GM23248 (cell line): Measurements from ENCODE around the gene EFCAB11. TPM values are rescaled to one million over a fixed set of nuclear protein-coding genes. Genes with fewer than 3 reads are reported as not detected.
A peak's percentile ranks its signal among the peaks of the same experiment; 100 is the strongest.

Source experiments
- DNase-seq: peaks from one replicate; pipeline ENCODE4 v3.0.0-alpha.2; 2015
- H2AFZ ChIP-seq: fragments of 200-600 bp; sonication (generic); 2 replicates; pipeline ENCODE4 v1.6.1; 2016; ENCODE audit warnings: antibody characterized with exemption
- H3F3A ChIP-seq: fragments of 200-600 bp; sonication (generic); 2 replicates; pipeline ENCODE4 v1.6.1; 2016; ENCODE audit warnings: mild to moderate bottlenecking, antibody characterized with exemption, mixed run types; ENCODE audit not compliant: insufficient read depth
- H3K27ac ChIP-seq: fragments of 200-600 bp; sonication (generic); 2 replicates; pipeline ENCODE4 v1.5.1; 2016; ENCODE audit warnings: mild to moderate bottlenecking
- H3K27me3 ChIP-seq: fragments of 200-600 bp; sonication (generic); replicated peaks from 2 replicates; pipeline ENCODE4 v1.6.1; 2016; ENCODE audit warnings: mild to moderate bottlenecking; ENCODE audit not compliant: insufficient read depth
- H3K36me3 ChIP-seq: fragments of 200-600 bp; sonication (generic); 2 replicates; pipeline ENCODE4 v1.6.1; 2016; ENCODE audit warnings: low read depth, mild to moderate bottlenecking
- H3K4me1 ChIP-seq: fragments of 200-600 bp; sonication (generic); 2 replicates; pipeline ENCODE4 v1.6.1; 2016; ENCODE audit warnings: mild to moderate bottlenecking; ENCODE audit not compliant: insufficient read depth
- H3K4me2 ChIP-seq: fragments of 200-600 bp; sonication (generic); one replicate; pipeline ENCODE4 v1.6.1; 2016; ENCODE audit warnings: mild to moderate bottlenecking; ENCODE audit not compliant: unreplicated experiment
- H3K4me3 ChIP-seq: fragments of 200-600 bp; sonication (generic); 2 replicates; pipeline ENCODE4 v1.5.1; 2016; ENCODE audit warnings: mild to moderate bottlenecking
- H3K79me2 ChIP-seq: fragments of 200-600 bp; sonication (generic); 2 replicates; pipeline ENCODE4 v1.6.1; 2016; ENCODE audit warnings: mild to moderate bottlenecking; ENCODE audit not compliant: insufficient read depth
- H3K9ac ChIP-seq: fragments of 200-600 bp; sonication (generic); 2 replicates; pipeline ENCODE4 v1.6.1; 2016; ENCODE audit warnings: mild to moderate bottlenecking
- H3K9me2 ChIP-seq: fragments of 200-600 bp; sonication (generic); 2 replicates; pipeline ENCODE4 v1.6.1; 2016; ENCODE audit warnings: mixed run types, mild to moderate bottlenecking, moderate library complexity; ENCODE audit not compliant: insufficient read depth
- H3K9me3 ChIP-seq: fragments of 200-600 bp; sonication (generic); one replicate; pipeline ENCODE4 v1.6.1; 2017; ENCODE audit warnings: low read depth
- H4K20me1 ChIP-seq: fragments of 200-600 bp; sonication (generic); 2 replicates; pipeline ENCODE4 v1.6.0; 2016; ENCODE audit not compliant: insufficient read depth
- EZH2 ChIP-seq: fragments of 200-600 bp; sonication (generic); IDR thresholded peaks from 2 replicates; pipeline ENCODE4 v1.6.1; 2018; ENCODE audit warnings: antibody characterized with exemption, mild to moderate bottlenecking; ENCODE audit not compliant: insufficient read depth, poor library complexity, severe bottlenecking
- EZH2phosphoT487 ChIP-seq: fragments of 200-600 bp; sonication (generic); IDR thresholded peaks from 2 replicates; pipeline ENCODE4 v1.6.1; 2018; ENCODE audit warnings: antibody characterized with exemption, moderate library complexity, mild to moderate bottlenecking, low read depth; ENCODE audit not compliant: insufficient read depth
- WGBS, 2 experiments: methylation state at CpG; one replicate each; pipeline ENCODE4 v1.1.6; 2015 to 2017; ENCODE audit warnings: low lambda C conversion rate in 2 of 2, low coverage in 1 of 2; ENCODE audit errors: missing lambda C conversion rate in 2 of 2; 5-methylcytosine and 5-hydroxymethylcytosine counted together
- in situ Hi-C: fragments of 300-500 bp; cut with MboI; formaldehyde crosslinking; loops from 2 replicates; pipeline ENCODE4 v1.15.0; 2020
- polyA plus RNA-seq: library from polyadenylated mRNA; unstranded; fragments of >200 nt; fragmentation: Nextera tagmentation; extraction: Ambion mirVana; gene quantifications from 2 replicates; pipeline ENCODE4 v1.2.1, GENCODE V29; 2016
- total RNA-seq: library from RNA; depleted of rRNA; stranded (reverse); fragments of >200 nt; shearing (Covaris generic); gene quantifications from 2 replicates; pipeline ENCODE4 v1.2.3, GENCODE V29; 2014

Gene EFCAB11
- total and polyA plus RNA-seq, 2 experiments from 2014 or later = 7.9 to 16.4 TPM

DNA sequence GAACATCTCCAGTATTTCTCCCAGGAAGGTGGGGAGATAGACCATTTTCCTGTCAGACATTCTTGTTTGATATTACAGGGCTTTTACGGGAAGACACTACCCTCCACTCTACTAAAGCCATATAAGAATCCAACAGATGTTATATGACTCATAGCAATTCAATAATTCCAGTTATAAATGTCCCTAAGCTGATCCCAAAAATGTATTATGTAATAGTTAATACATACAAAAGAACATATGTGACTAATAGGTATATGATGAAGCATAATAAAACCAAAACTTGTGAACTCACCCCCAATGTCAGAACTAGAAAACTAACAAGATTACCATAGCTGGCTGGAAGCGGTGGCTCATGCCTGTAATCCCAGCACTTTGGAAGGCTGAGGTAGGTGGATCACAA is 84.2 kb downstream of the EFCAB11 start:
- no peak overlapping the region for H3K4me2 ChIP-seq
- no peaks in the 10 kb centered on the region for H3K27me3 ChIP-seq
- no peak overlapping the region for H3K27ac ChIP-seq
- peaks cover 8% of the 10 kb centered on the region for H3K4me1 ChIP-seq
- H3K9me2 ChIP-seq = no peaks in the 10 kb centered on the region
- DNase-seq = no peak
- no peaks in the 10 kb centered on the region for H3K79me2 ChIP-seq
- H4K20me1 ChIP-seq = no peaks in the 10 kb centered on the region
- no peaks in the 10 kb centered on the region for H3K9me3 ChIP-seq
- WGBS, 2 experiments = 98 to 100% methylated on average over 2 of the region's 2 CpGs
- no peak overlapping the region for H3K4me3 ChIP-seq
- no peaks in the 10 kb centered on the region for H3K36me3 ChIP-seq
- H3K9ac ChIP-seq = no peak overlapping the region
- no peak overlapping the region for H2AFZ ChIP-seq
- H3F3A ChIP-seq = no peaks in the 10 kb centered on the region
- in situ Hi-C loops = no loop called here
- no peak for TF ChIP-seq EZH2phosphoT487
- TF ChIP-seq EZH2 = no peak

DNA sequence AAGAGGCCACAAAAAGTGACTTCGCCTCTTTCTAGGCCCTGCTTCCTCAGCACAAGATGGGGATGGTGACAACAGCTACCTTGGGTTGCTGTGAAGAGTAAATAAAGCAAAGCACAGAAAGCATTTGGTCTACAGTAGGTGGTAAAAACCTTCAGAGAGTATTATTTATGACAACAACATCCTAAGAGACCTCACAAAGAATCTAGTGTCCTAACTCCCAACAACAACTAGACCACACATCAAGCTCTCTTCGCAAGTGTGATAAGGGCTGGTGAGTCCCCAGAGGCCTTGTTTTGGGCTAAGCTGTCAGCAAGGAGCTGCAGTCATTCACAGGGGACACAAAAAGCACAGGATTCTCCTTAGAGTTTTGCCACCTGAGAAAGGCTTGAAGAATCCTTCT is 84.9 kb downstream of the EFCAB11 start:
- Histone ChIP-seq H2AFZ (no peak overlapping the region), H3K9ac (no peak overlapping the region), H3F3A (no peaks in the 10 kb centered on the region), H3K36me3 (no peaks in the 10 kb centered on the region), H3K27me3 (no peaks in the 10 kb centered on the region), H3K4me3 (no peak overlapping the region), H3K27ac (no peak overlapping the region), H3K4me1 (peaks cover 8% of the 10 kb centered on the region), H3K4me2 (no peak overlapping the region), H3K9me2 (no peaks in the 10 kb centered on the region), H3K79me2 (no peaks in the 10 kb centered on the region), H3K9me3 (no peaks in the 10 kb centered on the region), H4K20me1 (no peaks in the 10 kb centered on the region)
- no peak for DNase-seq
- WGBS, 2 experiments = 91 to 100% methylated on average over 2 of the region's 2 CpGs
- TF ChIP-seq EZH2phosphoT487 (no peak), EZH2 (no peak)
- in situ Hi-C loops = no loop called here

DNA sequence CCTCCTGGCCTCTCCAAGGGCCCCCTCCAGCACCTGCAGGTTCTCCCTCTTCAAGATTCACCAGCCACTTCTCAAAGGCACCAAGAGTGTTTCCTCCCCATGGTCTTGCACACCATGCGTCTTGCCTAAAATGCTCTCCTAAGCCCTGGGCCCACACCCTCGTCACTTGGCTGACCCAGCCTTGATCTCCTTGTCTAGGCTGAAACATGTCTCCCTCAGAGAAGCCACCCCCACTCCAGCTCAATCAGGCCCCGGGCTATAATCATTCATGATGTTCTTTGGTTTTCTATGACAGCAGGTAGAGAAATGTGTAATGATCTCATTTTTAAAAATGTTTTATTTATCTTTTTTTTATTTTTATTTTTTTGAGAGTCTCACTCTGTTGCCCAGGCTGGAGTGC is 88.1 kb downstream of the EFCAB11 start:
- H3K4me1 ChIP-seq = peaks cover 11% of the 10 kb centered on the region
- no peaks in the 10 kb centered on the region for H3K79me2 ChIP-seq
- H3K4me2 ChIP-seq = no peak overlapping the region
- no peaks in the 10 kb centered on the region for H3K36me3 ChIP-seq
- H3K9ac ChIP-seq = no peak overlapping the region
- H4K20me1 ChIP-seq = no peaks in the 10 kb centered on the region
- H3K9me2 ChIP-seq = no peaks in the 10 kb centered on the region
- H3K9me3 ChIP-seq = no peaks in the 10 kb centered on the region
- no peak overlapping the region for H3K4me3 ChIP-seq
- 70 to 74% methylated on average over 3 of the region's 3 CpGs for WGBS, 2 experiments
- TF ChIP-seq EZH2phosphoT487 (no peak), EZH2 (no peak)
- no peaks in the 10 kb centered on the region for H3F3A ChIP-seq
- DNase-seq = no peak
- H2AFZ ChIP-seq = no peak overlapping the region
- H3K27ac ChIP-seq = no peak overlapping the region
- no peaks in the 10 kb centered on the region for H3K27me3 ChIP-seq
- in situ Hi-C loops = no loop called here

GRCh38 chr14:89865153-89865552 is 89.4 kb downstream of the EFCAB11 start:
- H3K27me3 ChIP-seq = no peaks in the 10 kb centered on the region
- TF ChIP-seq EZH2 (no peak), EZH2phosphoT487 (no peak)
- H3K9me3 ChIP-seq = no peaks in the 10 kb centered on the region
- no peaks in the 10 kb centered on the region for H3K9me2 ChIP-seq
- no peaks in the 10 kb centered on the region for H4K20me1 ChIP-seq
- in situ Hi-C loops = no loop called here
- H3K4me3 ChIP-seq = no peak overlapping the region
- H3K4me2 ChIP-seq = no peak overlapping the region
- no peak for DNase-seq
- no peak overlapping the region for H2AFZ ChIP-seq
- peaks cover 11% of the 10 kb centered on the region for H3K4me1 ChIP-seq
- no peaks in the 10 kb centered on the region for H3K36me3 ChIP-seq
- WGBS, 2 experiments = 89 to 95% methylated on average over 5 of the region's 5 CpGs
- no peaks in the 10 kb centered on the region for H3K79me2 ChIP-seq
- no peaks in the 10 kb centered on the region for H3F3A ChIP-seq
- H3K27ac ChIP-seq = no peak overlapping the region
- H3K9ac ChIP-seq = no peak overlapping the region

DNA sequence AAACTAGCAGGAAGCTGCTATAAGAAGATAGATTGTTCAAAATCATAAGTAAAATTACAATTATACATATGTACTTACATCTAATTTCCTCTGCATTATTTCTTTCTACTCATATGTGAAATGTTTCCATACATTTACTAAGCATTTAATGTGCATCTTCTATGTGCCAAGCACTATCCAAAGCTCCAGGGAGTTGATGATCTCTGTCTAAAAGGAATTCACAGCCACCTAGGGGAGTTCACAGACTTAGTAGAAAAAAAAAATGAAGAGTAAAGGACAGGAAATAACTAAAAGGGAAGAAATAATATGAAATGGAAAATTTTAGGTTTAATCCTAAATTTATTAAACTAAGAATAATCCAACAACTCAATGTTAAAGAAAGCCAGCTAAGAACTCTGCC is 91.7 kb downstream of the EFCAB11 start:
- no peaks in the 10 kb centered on the region for H3K27me3 ChIP-seq
- H3K36me3 ChIP-seq = no peaks in the 10 kb centered on the region
- no peaks in the 10 kb centered on the region for H3K79me2 ChIP-seq
- H3K9me2 ChIP-seq = no peaks in the 10 kb centered on the region
- H3K4me2 ChIP-seq = no peak overlapping the region
- no peak overlapping the region for H3K9ac ChIP-seq
- H3K4me3 ChIP-seq = no peak overlapping the region
- no peaks in the 10 kb centered on the region for H3K9me3 ChIP-seq
- H3K27ac ChIP-seq = no peak overlapping the region
- peak; percentile 14 for DNase-seq
- no peaks in the 10 kb centered on the region for H4K20me1 ChIP-seq
- in situ Hi-C loops = no loop called here
- H2AFZ ChIP-seq = no peak overlapping the region
- H3K4me1 ChIP-seq = peaks cover 11% of the 10 kb centered on the region
- H3F3A ChIP-seq = no peaks in the 10 kb centered on the region
- no peak for TF ChIP-seq EZH2
- TF ChIP-seq EZH2phosphoT487 = no peak
